ENCODE results near the gene BPIFB2.

DNA sequence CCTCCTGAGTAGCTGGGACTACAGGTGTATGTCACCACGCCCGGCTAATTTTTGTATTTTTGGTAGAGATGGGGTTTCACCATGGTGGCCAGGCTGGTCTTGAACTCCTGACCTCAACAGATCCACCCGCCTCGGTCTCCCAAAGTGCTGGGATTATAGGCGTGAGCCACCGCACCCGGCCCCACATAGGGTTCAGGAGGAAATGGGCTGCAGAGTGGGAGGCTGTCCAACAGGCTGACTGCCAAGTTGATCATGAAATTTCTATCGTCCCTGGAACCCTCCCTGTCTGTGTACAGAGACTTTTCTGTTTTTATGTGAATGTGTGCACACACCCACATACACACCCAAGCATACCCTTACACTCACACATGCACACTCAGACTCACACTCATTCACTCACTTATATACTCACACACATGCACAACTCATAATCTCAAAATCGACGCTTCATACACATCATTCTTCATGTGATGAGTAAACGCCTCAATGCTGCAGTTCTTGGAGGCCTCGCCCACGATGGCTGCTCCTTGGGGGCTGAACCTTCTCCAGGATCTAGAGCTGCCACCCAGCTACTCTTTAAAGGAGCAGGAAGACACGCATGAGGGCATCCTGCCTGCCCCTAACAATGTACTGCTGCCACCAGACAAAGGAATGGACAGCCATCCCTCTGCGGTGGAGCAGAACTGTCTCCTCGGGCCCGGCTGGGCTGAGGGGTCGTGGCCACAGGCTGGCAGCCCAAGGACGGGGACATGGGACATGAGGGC is 38.8 kb upstream of the BPIFB2 start:
- TF ChIP-seq, protein P1, sequence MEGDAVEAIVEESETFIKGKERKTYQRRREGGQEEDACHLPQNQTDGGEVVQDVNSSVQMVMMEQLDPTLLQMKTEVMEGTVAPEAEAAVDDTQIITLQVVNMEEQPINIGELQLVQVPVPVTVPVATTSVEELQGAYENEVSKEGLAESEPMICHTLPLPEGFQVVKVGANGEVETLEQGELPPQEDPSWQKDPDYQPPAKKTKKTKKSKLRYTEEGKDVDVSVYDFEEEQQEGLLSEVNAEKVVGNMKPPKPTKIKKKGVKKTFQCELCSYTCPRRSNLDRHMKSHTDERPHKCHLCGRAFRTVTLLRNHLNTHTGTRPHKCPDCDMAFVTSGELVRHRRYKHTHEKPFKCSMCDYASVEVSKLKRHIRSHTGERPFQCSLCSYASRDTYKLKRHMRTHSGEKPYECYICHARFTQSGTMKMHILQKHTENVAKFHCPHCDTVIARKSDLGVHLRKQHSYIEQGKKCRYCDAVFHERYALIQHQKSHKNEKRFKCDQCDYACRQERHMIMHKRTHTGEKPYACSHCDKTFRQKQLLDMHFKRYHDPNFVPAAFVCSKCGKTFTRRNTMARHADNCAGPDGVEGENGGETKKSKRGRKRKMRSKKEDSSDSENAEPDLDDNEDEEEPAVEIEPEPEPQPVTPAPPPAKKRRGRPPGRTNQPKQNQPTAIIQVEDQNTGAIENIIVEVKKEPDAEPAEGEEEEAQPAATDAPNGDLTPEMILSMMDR (IDR thresholded peaks at IDR 0.05): no peak
- TF ChIP-seq POLR2A (IDR thresholded peaks at IDR 0.05): no peak

All from thyroid gland (tissue), 4 donors.